Panc1 (cell line): ENCODE results near the gene MOB4. TPM values are rescaled to one million over a fixed set of nuclear protein-coding genes. Genes with fewer than 3 reads are reported as not detected.

Source experiments
- ATAC-seq: fragments of 200-7000 bp; cut with Tn5 transposase; 2 replicates; pipeline ENCODE4 v1.9.1; 2020; ENCODE audit warnings: mild to moderate bottlenecking, moderate library complexity
- BruUV-seq: library from RNA; stranded (reverse); fragments of 400-500 nt; replicated peaks from 2 replicates; lab custom pipeline; 2021; lab: Mats Ljungman, UMichigan
- CTCF ChIA-PET: fragments of 300-600 bp; sonication (Branson Sonifier 250); formaldehyde crosslinking; loops from one replicate; lab custom pipeline; 2022; ENCODE audit warnings: antibody characterized with exemption; lab: Charles Lee
- POLR2A ChIA-PET: fragments of 300-600 bp; sonication (Branson Sonifier 250); formaldehyde crosslinking; loops from one replicate; lab custom pipeline; 2022; ENCODE audit warnings: antibody characterized with exemption; lab: Charles Lee
- DNase-seq: peaks from one replicate; pipeline ENCODE4 v3.0.0-alpha.2; 2010; ENCODE audit warnings: low read depth, low spot score
- H3K27ac ChIP-seq: 2 replicates; pipeline ENCODE4 v1.5.1; 2011; ENCODE audit warnings: mild to moderate bottlenecking, low read length, inconsistent platforms
- H3K27me3 ChIP-seq: fragments of 200-500 bp; sonication (Bioruptor generic); 2 replicates; pipeline ENCODE4 v1.6.0; 2014; ENCODE audit warnings: low read length, inconsistent platforms; ENCODE audit not compliant: control insufficient read depth, insufficient read depth
- H3K36me3 ChIP-seq: fragments of 200-500 bp; sonication (Bioruptor generic); 2 replicates; pipeline ENCODE4 v1.5.1; 2014; ENCODE audit warnings: inconsistent platforms, mild to moderate bottlenecking, low read length, moderate library complexity; ENCODE audit not compliant: control insufficient read depth, insufficient read depth
- H3K4me1 ChIP-seq: 2 replicates; pipeline ENCODE4 v1.5.1; 2011; ENCODE audit warnings: inconsistent platforms, mild to moderate bottlenecking, low read length, moderate library complexity; ENCODE audit not compliant: control insufficient read depth, insufficient read depth
- H3K4me3 ChIP-seq, 2 experiments: 2 replicates each; pipeline ENCODE4 v1.5.1; 2011 to 2012; ENCODE audit warnings: low read depth in 2 of 2, low read length in 2 of 2, mild to moderate bottlenecking in 2 of 2, inconsistent platforms in 1 of 2, moderate library complexity in 1 of 2
- H3K9me3 ChIP-seq: fragments of 200-500 bp; sonication (Bioruptor generic); 2 replicates; pipeline ENCODE4 v1.5.1; 2014; ENCODE audit warnings: low read depth, mild to moderate bottlenecking, inconsistent platforms, low read length, moderate library complexity; ENCODE audit not compliant: control insufficient read depth, insufficient read depth
- POLR2AphosphoS5 ChIP-seq: IDR thresholded peaks from 2 replicates; pipeline ENCODE4 v1.6.1; 2012; ENCODE audit warnings: mild to moderate bottlenecking, low read depth, low read length, moderate library complexity
- SIN3A ChIP-seq: IDR thresholded peaks from 2 replicates; pipeline ENCODE4 v1.6.1; 2012; ENCODE audit warnings: low read depth, mild to moderate bottlenecking, low read length, moderate library complexity, borderline replicate concordance; ENCODE audit not compliant: insufficient read depth
- TCF7L2 ChIP-seq: IDR thresholded peaks from 2 replicates; pipeline ENCODE4 v1.6.1; 2011; ENCODE audit warnings: mild to moderate bottlenecking, low read depth, low read length, inconsistent platforms
- in situ Hi-C: cut with HindIII; loops from 2 replicates; pipeline ENCODE4 v1.10.0; 2016; ENCODE audit warnings: low sequenced_read_pairs, low pct_unique_long_range_greater_than_20kb
- intact Hi-C: fragments of 100-400 bp; cut with micrococcal nuclease; formaldehyde crosslinking; loops from one replicate; pipeline ENCODE4 v1.10.0; 2022; ENCODE audit not compliant: unreplicated experiment
- total RNA-seq: library from RNA; stranded (reverse); gene quantifications from one replicate; pipeline ENCODE4 v1.2.1, GENCODE V29; 2021; ENCODE audit not compliant: unreplicated experiment
- TF ChIP-seq, protein P1 (sequence below), 2 experiments: IDR thresholded peaks; 2 replicates each; pipeline ENCODE4 v1.6.1; 2011 to 2012; ENCODE audit warnings: low read depth in 2 of 2, control low read depth in 1 of 2, low read length in 1 of 2, mild to moderate bottlenecking in 1 of 2, moderate library complexity in 1 of 2; ENCODE audit not compliant: insufficient read depth in 1 of 2
- TF ChIP-seq, protein P2 (sequence below): fragments of 450-650 bp; IDR thresholded peaks from 2 replicates; pipeline ENCODE4 v1.5.1; 2017; ENCODE audit warnings: mild to moderate bottlenecking

The MOB4 gene
- total RNA-seq, 1 experiment from 2014 or later, result 25.6 TPM

DNA sequence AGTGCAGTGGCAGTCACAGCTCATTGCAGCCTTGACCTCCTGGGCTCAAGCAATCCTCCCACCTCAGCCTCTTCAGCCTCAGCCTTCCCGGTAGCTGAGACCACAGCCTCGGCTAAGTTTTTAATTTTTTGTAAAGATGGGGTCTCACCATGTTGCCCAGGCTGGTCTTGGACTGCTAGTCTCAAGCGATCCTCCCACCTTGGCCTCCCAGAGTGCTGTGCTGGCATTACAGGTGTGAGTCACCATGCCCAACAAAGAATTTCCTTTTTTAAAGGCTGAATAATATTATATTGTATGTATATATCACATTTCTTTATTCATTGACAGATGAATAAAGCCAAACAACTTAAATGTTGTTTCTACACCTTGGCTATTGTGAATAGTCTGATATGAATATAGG, 42.5 kb downstream of the MOB4 start:
- DNase-seq (no peak), ATAC-seq (no peak)
- Histone ChIP-seq H3K9me3 (no peaks in the 10 kb centered on the region), H3K27ac (no peak overlapping the region), H3K4me3 (no peak overlapping the region), H3K27me3 (no peaks in the 10 kb centered on the region), H3K4me1 (no peaks in the 10 kb centered on the region), H3K36me3 (no peaks in the 10 kb centered on the region)
- intact Hi-C loops, result no loop called here
- in situ Hi-C loops, result no loop called here
- TF ChIP-seq, protein P1, sequence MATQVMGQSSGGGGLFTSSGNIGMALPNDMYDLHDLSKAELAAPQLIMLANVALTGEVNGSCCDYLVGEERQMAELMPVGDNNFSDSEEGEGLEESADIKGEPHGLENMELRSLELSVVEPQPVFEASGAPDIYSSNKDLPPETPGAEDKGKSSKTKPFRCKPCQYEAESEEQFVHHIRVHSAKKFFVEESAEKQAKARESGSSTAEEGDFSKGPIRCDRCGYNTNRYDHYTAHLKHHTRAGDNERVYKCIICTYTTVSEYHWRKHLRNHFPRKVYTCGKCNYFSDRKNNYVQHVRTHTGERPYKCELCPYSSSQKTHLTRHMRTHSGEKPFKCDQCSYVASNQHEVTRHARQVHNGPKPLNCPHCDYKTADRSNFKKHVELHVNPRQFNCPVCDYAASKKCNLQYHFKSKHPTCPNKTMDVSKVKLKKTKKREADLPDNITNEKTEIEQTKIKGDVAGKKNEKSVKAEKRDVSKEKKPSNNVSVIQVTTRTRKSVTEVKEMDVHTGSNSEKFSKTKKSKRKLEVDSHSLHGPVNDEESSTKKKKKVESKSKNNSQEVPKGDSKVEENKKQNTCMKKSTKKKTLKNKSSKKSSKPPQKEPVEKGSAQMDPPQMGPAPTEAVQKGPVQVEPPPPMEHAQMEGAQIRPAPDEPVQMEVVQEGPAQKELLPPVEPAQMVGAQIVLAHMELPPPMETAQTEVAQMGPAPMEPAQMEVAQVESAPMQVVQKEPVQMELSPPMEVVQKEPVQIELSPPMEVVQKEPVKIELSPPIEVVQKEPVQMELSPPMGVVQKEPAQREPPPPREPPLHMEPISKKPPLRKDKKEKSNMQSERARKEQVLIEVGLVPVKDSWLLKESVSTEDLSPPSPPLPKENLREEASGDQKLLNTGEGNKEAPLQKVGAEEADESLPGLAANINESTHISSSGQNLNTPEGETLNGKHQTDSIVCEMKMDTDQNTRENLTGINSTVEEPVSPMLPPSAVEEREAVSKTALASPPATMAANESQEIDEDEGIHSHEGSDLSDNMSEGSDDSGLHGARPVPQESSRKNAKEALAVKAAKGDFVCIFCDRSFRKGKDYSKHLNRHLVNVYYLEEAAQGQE (IDR thresholded peaks at IDR 0.05; ENCODE audit: insufficient read depth in 1 of 2, low read depth in 2 of 2, low read length in 1 of 2), result no peak
- TF ChIP-seq TCF7L2, result no peak
- TF ChIP-seq, protein P2, sequence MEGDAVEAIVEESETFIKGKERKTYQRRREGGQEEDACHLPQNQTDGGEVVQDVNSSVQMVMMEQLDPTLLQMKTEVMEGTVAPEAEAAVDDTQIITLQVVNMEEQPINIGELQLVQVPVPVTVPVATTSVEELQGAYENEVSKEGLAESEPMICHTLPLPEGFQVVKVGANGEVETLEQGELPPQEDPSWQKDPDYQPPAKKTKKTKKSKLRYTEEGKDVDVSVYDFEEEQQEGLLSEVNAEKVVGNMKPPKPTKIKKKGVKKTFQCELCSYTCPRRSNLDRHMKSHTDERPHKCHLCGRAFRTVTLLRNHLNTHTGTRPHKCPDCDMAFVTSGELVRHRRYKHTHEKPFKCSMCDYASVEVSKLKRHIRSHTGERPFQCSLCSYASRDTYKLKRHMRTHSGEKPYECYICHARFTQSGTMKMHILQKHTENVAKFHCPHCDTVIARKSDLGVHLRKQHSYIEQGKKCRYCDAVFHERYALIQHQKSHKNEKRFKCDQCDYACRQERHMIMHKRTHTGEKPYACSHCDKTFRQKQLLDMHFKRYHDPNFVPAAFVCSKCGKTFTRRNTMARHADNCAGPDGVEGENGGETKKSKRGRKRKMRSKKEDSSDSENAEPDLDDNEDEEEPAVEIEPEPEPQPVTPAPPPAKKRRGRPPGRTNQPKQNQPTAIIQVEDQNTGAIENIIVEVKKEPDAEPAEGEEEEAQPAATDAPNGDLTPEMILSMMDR, result no peak
- TF ChIP-seq SIN3A, result no peak
- TF ChIP-seq POLR2AphosphoS5, result no peak
- ChIA-PET POLR2A (no interaction called here), CTCF (no interaction called here)
- no TSS peak for BruUV-seq

GRCh38 chr2:197559681-197560080, 43.8 kb downstream of the MOB4 start:
- BruUV-seq, result no TSS peak
- intact Hi-C loops, result no loop called here

More at GRCh38 chr2:197559681-197560080, 43.8 kb downstream of the MOB4 start:
- no peak overlapping the region for H3K27ac ChIP-seq
- no peak overlapping the region for H3K4me3 ChIP-seq
- no peak for ATAC-seq
- H3K27me3 ChIP-seq, result no peaks in the 10 kb centered on the region
- H3K36me3 ChIP-seq, result no peaks in the 10 kb centered on the region
- TF ChIP-seq SIN3A, result no peak
- TF ChIP-seq, protein P2, result no peak
- no peak for TF ChIP-seq TCF7L2
- TF ChIP-seq POLR2AphosphoS5, result no peak
- TF ChIP-seq, protein P1 (IDR thresholded peaks at IDR 0.05; ENCODE audit: insufficient read depth in 1 of 2, low read depth in 2 of 2, low read length in 1 of 2), result no peak
- no peak for DNase-seq
- in situ Hi-C loops, result no loop called here
- ChIA-PET POLR2A (no interaction called here), CTCF (no interaction called here)
- no peaks in the 10 kb centered on the region for H3K9me3 ChIP-seq
- no peaks in the 10 kb centered on the region for H3K4me1 ChIP-seq
